ENCODE measurements around the gene GLDC.

- TF ChIP-seq, protein P1, sequence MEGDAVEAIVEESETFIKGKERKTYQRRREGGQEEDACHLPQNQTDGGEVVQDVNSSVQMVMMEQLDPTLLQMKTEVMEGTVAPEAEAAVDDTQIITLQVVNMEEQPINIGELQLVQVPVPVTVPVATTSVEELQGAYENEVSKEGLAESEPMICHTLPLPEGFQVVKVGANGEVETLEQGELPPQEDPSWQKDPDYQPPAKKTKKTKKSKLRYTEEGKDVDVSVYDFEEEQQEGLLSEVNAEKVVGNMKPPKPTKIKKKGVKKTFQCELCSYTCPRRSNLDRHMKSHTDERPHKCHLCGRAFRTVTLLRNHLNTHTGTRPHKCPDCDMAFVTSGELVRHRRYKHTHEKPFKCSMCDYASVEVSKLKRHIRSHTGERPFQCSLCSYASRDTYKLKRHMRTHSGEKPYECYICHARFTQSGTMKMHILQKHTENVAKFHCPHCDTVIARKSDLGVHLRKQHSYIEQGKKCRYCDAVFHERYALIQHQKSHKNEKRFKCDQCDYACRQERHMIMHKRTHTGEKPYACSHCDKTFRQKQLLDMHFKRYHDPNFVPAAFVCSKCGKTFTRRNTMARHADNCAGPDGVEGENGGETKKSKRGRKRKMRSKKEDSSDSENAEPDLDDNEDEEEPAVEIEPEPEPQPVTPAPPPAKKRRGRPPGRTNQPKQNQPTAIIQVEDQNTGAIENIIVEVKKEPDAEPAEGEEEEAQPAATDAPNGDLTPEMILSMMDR (conservative IDR thresholded peaks at IDR 0.05): no peak
- no peak for TF ChIP-seq ZFX (IDR thresholded peaks at IDR 0.05)
These were observed 4.5 kb downstream of the GLDC start for GRCh38 chr9:6641056-6641455.
